HG03280 (cell line): ENCODE results near the gene AKR1B1.

Experiments used
- ATAC-seq: cut with Tn5 transposase; IDR thresholded peaks from one replicate; pipeline ENCODE4 v1.9.1; 2021; ENCODE audit warnings: mild to moderate bottlenecking, moderate library complexity; ENCODE audit not compliant: unreplicated experiment

AKR1B1 gene

GRCh38 chr7:134420424-134421125 is 38.3 kb downstream of the AKR1B1 start:
- ATAC-seq, result no peak

- no peak for ATAC-seq
These were observed 39.0 kb downstream of the AKR1B1 start for GRCh38 chr7:134419875-134420274.

- no peak for ATAC-seq
These were observed 39.8 kb downstream of the AKR1B1 start for GRCh38 chr7:134419085-134419484.

GRCh38 chr7:134415700-134416099 is 43.2 kb downstream of the AKR1B1 start:
- no peak for ATAC-seq

GRCh38 chr7:134414109-134414508 is 44.8 kb downstream of the AKR1B1 start:
- no peak for ATAC-seq

- ATAC-seq, result no peak
These were observed 51.6 kb downstream of the AKR1B1 start for GRCh38 chr7:134407311-134407710.

GRCh38 chr7:134406431-134406830 is 52.5 kb downstream of the AKR1B1 start:
- ATAC-seq, result no peak

GRCh38 chr7:134405299-134405698 is 53.6 kb downstream of the AKR1B1 start:
- ATAC-seq, result no peak

GRCh38 chr7:134403062-134403461 is 55.8 kb downstream of the AKR1B1 start:
- ATAC-seq, result no peak

- ATAC-seq, result no peak
These were observed 58.0 kb downstream of the AKR1B1 start for GRCh38 chr7:134400859-134401258.

GRCh38 chr7:134396031-134396430 is 62.9 kb downstream of the AKR1B1 start:
- no peak for ATAC-seq

- ATAC-seq, result no peak
These were observed 63.3 kb downstream of the AKR1B1 start for GRCh38 chr7:134395604-134396003.

- no peak for ATAC-seq
These were observed 64.8 kb downstream of the AKR1B1 start for GRCh38 chr7:134394056-134394455.
